MM.1S (cell line): Measurements from ENCODE around the gene CADM3.

Experiments
- EZH2 ChIP-seq: fragments of 300-600 bp; sonication (generic); optimal IDR thresholded peaks from 2 replicates; pipeline ENCODE3; 2017; ENCODE audit warnings: low read depth, mild to moderate bottlenecking, antibody characterized with exemption, low read length, mixed read lengths
- TF ChIP-seq, protein P1 (sequence below): fragments of 300-600 bp; sonication (generic); IDR thresholded peaks from 2 replicates; pipeline ENCODE4 v1.5.1; 2016; ENCODE audit warnings: antibody characterized with exemption, low read length, mixed read lengths

DNA sequence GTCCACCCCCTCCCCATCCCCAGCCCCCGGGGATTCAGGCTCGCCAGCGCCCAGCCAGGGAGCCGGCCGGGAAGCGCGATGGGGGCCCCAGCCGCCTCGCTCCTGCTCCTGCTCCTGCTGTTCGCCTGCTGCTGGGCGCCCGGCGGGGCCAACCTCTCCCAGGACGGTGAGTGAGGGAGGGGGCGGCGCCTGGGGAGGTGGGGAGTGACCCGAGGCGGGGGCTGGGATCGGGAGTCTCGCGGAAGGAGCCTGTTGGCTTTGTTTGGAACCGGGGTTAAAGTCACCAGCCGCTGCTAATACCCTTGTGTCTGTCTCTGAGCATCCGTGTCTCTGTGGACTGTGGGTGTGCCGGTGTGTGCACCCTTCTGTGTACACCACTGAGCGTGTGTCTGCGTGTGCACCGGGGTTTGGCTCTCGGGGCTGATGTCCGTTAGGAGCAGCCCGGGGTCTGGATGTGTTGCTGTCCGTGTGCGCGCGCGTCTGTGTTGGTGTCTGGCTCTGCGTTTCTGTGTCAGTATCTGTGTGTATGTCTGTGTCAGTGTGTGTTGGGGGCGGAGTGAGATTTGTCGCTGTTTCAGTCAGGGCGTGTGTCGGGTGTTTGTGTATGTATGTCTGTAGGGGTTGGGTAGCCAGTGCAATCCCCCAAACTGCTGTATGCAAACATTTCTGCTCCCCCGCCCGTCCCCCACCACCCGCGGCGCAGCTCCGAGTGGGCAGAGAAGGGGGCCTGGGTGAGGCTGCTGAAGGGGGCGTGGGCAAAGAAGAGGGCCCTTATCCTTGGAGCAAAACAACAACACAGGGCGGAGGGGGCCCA lies 480 bp downstream of the CADM3 start:
- TF ChIP-seq, protein P1, sequence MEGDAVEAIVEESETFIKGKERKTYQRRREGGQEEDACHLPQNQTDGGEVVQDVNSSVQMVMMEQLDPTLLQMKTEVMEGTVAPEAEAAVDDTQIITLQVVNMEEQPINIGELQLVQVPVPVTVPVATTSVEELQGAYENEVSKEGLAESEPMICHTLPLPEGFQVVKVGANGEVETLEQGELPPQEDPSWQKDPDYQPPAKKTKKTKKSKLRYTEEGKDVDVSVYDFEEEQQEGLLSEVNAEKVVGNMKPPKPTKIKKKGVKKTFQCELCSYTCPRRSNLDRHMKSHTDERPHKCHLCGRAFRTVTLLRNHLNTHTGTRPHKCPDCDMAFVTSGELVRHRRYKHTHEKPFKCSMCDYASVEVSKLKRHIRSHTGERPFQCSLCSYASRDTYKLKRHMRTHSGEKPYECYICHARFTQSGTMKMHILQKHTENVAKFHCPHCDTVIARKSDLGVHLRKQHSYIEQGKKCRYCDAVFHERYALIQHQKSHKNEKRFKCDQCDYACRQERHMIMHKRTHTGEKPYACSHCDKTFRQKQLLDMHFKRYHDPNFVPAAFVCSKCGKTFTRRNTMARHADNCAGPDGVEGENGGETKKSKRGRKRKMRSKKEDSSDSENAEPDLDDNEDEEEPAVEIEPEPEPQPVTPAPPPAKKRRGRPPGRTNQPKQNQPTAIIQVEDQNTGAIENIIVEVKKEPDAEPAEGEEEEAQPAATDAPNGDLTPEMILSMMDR = no peak
- TF ChIP-seq EZH2 = no peak
